ENCODE data around the gene MBL2.

MBL2 gene

DNA sequence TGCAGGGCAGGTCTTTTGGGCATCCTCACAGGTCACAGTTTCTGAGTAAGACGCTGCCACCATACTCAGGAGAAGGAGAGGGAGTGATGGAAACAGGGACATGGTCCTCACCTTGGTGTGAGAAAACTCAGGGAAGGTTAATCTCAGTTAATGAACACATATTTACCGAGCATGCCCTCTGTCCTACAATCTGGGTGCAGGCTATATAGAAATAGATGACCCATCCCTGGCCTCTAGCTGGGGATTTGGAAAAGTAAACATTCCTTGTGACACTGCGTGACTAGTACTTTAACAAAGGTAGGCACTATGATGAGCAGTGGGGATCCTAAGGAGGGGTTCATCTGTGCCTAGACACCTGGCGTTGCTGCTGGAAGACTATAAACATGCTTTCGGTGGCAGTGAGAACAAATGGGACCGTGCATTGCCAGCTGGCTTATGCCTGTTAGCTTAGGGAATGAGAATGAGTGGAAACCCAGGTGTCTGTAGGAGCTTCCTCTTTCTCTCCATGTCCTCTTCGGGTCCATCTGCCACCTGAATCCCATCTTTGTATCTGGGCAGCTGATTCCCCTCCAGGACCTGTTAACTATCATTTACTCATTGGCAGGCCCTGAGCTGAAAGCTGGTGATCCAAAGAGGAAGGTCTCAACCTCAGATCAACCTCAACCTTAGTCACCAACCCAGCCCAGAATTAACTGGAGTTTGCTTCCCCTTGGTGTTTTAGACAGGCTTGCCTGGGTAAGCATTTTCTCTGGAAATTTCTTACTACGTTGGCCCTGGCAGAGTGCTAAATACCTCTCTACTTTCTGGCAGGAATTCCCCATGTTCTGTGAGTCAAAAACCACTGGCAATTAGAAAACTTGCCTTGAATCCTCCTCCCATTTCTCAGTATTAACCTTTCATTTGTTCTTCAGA is 794 bp downstream of the MBL2 start:
- DNase-seq, result peak; percentile 28

DNA sequence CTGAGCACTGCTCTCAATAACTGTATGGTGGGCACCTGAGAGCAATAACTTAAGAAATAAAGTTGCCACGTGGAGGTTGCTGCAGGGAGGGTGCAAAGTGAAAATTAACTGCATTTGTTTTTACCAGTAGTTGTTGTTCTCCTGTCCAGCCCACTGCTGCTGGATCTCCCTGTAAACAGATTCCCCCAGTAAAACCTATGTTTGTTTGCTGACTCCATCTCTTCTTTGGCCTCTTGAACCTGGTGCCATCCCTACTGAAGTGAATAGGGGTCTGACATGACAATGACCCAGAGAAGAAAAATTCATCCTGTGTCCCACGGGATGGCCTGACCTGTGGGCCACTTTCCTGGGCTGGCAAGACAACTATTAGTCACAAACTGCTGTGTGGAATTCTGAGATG is 1.7 kb downstream of the MBL2 start:
- no peak for DNase-seq

DNA sequence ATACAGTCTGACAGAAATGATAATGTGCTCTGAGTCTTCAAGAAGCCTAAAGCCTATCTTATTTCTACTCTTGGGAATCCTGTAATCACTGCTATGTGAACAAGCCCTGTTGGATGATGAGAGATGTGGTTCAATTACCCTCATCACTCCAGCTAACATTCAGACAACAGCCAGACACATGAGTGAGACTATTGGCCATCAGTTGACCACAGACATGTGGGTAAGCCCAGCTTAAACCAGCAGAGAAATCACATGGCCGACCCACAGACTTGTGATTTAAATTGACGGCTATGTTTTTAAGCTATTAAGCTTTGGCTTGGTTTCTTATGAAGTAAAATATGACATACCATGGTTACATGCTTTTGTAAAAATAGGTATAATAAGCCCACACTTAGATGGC is 2.6 kb downstream of the MBL2 start:
- DNase-seq, result peak; percentile 31

DNA sequence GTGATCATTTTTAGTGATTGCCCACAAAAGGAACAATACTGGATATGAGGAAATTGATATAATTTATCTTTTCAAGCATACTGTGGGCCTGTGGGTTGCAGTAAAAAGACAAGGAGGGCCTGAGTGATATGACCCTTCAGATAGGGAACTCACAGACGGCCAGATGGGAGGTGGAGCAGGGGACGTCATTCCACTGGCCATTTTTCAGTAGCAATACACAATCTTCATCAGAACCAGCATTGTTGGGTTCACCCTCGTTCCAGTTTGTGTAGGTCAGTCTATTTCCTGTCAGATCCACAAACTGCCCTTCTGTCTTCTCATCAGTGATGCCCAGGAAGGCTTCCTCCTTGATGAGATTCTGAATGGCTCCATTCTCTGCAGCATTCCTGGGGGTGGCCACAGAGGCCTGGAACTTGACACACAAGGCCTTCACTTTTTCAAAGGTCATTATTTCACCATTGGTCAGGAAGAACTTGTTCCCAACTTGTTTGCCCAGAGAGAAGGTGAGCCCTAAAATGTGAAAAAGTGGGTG is 4.5 kb downstream of the MBL2 start:
- DNase-seq, result no peak

DNA sequence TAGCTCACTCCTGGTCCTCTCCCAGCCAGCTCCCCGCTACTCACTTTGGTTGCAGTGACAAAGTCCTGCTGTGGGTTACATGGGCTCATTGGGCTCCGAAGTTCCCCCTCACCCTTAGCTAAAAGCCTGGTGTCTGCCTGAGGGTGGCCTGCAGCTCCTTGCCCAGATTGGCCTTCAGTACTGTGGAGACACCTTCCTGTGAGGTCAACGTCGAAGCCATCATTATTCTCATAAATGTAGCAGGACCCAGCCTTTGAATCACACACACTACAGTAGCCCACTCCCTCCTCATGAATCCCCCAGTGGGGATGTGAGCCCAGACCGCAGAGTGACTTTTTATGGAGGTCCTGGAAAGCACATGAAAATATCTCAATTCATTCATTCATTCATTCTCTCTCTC is 10.5 kb downstream of the MBL2 start:
- DNase-seq, result no peak

DNA sequence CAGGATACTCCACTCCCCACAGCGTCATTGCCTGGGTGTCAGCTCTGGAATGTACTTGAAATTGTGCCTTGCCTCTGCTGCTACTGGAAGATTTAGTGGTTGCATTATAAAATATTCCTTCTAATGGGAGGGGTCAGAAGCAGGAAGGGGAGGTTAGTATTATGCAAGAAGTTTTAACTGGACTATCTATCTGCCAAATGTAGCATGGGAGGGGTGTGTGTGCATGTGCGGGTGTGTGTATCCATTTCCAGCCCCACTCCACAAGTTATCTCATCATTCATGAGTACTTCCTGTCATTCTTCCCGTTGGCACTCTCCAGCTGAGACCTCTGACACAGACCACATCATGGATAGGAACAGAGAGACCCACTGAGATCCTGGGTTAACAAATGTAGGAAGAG is 13.4 kb downstream of the MBL2 start:
- no peak for DNase-seq

DNA sequence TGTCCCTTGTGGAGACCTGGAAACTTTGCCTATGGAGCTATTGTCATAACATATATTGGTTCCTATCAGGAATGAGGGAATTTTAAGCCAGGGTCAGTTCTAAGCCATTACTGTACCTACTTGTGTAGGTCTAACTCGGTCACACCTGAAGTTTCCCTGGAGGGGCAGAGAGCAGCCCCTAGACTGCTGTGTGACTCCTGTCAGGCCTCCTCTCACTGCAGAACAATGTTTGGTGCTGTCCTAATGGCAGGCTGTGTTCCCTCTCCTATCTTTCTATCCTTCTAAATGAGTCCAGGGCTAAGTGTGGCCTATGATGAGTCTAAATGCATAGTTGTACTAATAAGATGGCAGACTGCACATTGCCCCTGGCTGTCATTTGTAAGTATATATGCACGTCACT is 14.2 kb downstream of the MBL2 start:
- DNase-seq, result no peak

DNA sequence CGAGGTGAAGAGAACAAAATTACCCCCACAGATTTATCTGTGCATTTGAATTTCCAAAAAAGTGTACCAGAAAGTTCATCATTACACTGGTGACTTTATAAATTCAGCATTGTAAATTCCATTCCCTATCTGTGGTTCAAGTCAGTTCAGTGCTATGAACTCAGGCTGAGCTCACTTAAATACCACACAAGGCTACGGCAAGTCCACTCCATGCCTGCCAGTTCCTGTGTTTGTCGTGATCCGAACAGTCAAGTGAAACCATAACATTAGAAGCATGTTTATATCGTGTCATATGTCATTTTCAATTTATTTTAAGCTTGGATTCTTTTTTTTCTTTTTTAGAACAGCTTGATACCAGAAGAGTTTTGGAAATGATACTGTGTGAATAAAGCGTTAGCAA is 14.8 kb downstream of the MBL2 start:
- DNase-seq, result no peak

DNA sequence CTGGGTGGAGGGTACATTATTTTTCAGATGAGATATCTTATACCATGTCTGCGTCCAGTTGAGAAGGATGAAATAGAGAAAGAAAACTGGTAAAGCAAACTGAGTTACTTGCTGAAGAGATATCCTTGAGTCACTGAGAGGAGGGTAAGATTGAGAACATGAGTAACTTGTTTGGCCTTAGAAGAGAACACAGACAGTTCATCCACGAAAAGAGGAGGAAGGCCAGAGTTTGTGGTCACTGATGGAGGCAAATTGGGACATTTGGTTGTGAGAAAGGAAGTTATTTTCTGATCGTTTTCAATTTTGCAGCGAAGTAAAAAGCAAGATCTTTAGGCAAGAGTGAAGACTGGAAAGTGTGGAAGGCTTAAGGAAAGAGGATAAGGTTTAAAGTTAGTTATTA is 15.6 kb downstream of the MBL2 start:
- DNase-seq, result no peak

DNA sequence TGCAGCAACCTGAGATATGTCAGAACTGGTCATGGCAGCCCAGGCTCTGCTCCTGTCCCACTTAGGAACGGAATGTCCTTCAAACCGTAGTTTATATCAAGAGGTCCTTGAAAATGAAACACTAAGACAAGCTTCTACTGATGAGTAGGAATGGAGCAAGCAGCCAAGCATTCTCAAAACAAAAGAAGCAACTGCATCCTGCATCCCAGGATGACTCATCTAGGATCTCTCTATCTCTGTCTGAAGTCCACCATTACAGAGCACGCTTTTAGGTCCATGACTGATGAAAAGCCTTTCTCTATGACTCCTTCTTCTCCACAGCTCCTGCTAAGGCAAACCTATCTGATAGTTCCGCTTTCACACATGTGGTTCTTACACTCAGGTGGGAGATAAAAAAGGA is 16.3 kb downstream of the MBL2 start:
- no peak for DNase-seq

DNA sequence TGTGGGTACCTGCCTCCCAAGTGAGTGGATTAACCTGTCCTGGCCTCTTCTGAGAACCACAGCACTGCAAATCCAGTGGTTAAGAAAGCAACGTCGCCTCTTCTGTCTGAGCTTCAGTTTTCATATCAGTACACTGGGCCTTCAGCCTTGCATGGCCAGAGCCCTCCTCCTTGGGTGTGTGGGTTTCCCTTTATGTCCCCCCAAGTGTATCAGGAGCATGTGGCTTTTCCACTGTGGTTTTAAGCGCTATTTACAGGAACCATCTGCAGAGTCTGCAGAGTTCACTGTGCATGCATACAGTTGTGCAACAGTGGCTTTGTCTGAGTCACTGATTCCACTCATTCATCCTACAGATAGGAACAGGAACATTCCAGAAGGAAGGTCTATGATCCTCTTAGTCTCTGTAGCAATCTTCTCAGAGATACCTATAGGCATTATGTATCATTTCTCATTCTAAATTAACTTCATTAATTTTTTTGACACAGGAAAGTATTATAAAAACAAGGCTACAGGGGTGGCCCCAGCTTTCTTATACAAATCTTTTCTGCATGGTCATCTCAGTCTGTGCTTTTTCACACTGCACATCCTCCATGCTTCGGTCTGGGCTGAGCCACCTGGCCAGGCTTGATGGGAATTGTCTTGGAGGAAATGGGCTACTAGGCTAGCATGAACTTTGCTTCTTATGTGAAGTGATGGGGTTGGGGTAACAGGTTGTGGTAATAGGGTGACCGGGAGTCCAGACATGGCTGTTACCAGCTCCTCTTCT is 17.1 kb downstream of the MBL2 start:
- peak; percentile 46 for DNase-seq

DNA sequence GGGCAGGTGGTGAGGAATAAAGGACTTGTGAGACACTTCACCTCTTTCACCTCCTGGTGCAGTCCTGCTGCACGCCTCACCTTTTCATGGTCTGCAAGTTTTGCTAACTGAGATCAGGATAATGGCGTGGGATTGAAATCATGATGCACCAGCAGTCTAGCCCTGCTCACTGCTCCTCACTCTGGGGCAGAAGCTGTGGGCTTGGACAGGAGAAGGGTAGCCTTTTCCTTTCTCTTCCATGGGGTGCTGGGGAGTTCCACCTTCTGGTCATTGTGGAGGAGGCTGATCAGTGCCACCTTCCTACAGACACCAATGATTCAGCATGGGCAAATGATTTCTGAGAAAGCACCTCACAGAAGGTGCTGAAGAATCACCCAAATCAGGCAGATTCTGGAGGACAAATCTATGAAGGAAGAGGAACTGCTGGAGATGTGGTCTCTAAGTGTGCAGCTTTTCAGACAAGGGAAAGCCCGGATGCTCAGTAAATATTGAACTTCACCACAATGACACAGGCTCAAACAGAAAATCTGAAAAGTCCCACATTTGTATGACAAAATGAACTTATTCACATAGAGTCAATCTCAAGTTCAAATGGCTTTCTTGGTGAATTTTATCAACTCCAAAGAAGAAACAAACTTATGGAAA is 19.7 kb downstream of the MBL2 start:
- DNase-seq, result no peak

DNA sequence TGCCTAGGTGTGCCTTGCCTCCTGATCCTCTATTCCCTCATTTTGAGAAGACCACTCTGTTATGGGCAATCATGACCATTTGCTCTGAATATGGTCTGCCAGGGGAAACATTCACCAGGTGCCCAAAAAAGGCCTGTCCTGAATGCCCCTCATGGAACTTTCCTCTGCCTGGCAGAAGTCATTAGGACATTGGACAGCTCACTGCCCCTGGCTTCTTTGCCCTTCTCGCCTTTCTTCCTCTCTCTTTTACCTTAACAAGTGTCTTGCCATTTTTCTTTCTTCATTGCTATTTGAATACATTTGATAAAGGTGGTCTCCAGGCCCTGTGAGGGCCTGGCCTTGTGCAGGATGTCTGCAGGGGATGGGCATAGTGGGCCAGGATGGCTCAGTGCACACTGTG is 20.3 kb downstream of the MBL2 start:
- no peak for DNase-seq

DNA sequence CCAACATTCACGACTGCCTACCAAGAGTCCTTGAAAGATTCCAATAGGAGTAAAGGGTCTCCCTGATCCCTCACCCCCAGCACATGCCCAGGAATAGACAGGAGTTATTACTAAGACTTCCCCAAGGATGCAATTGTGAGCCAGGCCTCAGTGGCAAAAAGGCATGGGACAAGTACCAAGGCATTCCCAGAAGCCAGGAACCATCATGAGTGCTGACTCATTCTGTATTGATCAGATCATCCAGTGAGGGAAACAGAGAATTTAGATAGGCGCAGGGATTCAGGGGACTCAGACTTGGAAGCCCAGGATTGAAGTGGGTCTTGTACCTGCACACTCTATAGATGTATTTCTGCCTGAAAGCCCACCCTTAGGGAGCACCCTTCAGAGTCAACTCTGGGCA is 21.2 kb downstream of the MBL2 start:
- no peak for DNase-seq

DNA sequence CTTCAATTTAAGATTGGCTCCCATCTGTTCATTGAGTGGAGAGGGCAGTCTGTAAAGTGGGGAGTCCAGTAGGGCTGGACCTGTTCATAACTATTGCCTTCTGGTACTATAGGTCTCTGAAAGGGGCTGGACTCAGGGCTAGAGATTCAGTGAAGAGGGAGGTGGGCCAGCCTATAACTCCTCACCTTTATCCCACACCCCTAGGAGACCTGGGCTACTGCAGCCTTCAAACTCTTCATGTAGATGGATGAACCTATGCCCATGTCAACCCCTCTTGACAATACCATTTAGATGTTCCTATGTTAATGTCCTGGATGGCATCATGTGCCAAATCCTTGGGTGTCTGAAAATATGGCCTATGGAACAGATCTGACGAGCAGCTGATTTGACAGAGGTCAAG is 22.0 kb downstream of the MBL2 start:
- DNase-seq, result no peak

DNA sequence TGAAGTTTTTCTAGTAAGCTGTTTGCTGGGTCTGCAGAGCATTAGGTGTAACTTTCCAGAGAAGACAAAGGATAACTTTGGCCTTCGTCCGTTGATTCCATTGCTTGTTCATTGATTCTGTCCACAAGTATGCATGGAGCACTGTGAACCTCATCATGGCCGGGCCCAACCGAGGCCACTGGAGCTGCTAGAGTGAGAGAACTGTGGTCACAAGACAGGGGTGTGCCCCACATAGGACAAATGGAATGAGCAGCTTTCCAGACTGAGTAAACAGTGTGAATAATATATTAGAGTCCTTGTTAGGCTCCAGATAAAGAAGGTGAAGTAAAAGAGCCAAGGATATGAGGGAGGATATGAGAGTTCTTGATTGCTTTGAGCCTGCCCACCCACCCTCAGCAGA is 24.9 kb downstream of the MBL2 start:
- no peak for DNase-seq

DNA sequence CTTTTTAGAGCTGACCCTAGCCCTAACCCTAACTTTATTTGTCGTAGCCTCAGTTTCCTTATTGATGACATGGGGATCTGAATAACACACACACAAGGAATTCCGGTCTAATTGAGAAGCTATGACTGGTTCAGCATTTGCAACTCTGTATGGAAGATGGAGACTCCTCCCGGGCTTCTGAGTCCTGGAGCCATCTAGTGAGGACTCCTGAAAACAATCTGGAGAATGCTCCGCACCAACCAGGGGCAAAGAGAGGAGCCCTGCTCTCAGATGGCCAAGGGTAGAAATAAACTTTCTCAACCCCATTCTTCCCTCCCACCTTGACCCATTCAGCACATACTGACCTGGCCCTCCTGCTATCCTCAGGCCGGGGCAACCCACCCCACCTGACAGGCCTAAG is 26.4 kb downstream of the MBL2 start:
- no peak for DNase-seq

DNA sequence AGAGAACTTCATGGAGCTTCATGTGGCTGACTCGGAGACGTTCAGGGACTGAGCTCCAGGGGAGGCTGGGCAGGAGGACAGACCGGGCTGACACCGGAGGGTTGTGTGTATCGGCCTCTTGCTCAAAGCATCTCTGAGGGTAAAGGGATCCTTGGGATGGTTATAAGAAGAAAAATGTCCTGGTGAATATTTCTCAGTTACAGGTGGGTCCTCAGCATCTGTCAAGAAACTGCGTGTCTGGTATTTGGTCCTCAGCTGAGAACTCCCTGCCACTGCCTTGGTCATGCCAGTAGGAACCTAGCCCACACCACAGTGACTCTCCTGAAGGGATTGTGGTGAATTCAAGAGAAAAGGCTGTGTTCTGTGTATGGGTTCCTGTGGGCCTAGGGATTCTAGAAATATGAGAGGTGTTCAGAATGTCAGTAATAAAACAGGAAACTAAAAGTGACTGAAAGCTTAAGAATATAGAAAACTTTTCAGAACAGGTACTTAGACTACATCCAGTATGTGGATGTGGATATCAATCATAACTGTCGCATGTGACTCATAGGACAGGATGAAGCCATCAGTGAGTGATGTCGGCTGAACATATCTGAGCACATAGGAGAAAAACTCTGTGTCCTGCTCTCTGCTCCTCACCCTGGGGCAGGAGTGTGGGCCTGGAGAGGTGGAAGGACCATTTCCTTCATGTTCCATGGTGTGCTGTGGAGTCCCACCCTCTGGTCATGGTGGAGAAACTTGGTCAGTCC is 28.4 kb downstream of the MBL2 start:
- no peak for DNase-seq

DNA sequence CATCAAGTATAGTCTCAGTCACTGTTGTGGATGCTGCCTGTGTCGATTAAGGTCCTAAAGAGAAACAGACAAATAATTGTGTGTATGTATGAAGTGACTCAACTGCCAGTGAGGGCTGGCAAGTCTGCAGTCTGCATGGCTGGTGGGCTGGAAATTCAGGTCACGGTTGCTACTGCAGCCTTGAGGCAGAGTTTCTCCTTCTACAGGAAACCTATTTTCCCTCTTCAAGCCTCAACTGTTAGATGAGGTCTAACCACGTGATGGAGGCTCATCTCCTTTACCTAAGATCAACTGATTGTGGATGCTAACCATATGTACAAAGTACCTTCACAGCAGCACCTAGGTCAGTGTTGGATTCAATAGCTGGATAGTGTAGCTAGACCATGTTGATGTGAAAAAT is 29.9 kb downstream of the MBL2 start:
- no peak for DNase-seq

DNA sequence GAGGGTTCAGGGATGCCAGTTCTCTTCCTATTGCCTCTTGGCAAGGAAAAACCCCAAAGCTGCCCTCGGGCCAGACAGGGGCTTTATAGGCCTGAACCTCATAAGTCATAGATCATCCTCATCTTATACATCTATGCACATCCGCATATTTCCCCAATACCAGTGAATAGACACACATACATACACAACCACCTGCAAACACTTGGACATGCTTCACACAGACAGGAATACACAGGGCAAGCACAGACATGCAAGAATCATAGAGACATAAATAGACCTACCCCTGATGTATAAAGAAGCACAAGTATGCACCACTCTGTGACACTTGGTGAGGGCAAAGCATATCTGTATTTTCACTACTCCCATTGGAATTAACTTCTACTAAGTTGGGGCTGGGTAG is 30.7 kb downstream of the MBL2 start:
- no peak for DNase-seq

DNA sequence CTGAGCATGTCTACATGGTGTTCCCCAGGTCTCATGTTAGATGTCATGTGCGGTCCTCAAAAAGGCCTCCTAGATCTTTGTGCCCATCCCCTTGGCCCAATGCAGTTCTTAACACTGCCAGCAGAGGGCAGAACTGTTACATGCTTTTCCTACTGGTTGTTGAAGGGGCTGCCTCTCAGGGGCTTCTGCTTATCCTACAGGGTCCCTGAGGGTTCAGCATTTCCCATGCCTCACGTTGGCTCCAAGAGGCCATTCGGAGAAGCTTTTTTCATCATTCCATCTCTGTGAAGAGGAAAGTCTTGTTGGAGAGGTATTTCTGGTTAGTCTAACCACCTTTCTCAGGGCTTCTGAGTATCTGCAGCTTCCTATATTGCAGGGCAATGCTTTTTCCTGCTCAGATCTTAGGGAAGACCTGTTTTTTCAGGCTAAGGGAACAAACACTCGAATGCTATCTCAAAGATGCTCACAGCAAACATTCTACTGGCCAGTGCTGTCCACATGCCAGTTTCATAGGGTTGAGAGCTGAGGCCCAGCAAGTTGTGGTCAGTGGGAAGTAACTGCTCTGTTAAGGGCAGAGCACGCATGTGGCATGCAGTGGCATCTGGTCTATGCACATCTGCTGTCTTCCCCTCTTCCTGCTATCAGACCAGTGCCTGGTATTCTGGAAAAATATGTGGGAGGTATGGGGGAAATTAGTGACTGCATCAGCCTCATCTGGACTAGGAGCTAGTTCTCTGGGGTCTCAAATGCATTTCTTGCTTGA is 31.5 kb downstream of the MBL2 start:
- DNase-seq, result peak; percentile 34

DNA sequence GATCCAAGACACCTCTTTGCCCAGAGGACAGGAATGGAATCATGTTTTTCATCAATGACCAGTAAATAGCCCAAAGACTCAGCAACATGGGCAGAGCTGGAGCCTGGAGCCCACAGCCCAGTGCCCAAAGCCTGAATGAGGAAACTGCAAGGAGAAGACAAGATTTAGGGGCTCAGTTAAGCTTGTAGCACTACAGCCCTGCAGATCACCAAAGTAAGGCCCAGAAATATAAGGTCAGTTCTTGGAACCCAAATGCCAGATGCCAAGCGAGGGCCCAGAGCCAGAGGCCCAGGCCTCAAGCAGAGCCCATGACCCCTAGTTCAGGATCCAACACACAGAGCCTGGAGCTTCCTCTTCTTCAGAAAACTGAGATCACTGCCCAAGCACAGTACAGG is 32.4 kb downstream of the MBL2 start:
- DNase-seq, result no peak
